SHP77 treated with DMSO at 0.1 percent for 48 hours (cell line): Measurements from ENCODE around the gene DCLK1.

Experiments
- DNase-seq: peaks from one replicate; lab custom pipeline; 2025; lab: John Stamatoyannopoulos, UW

The DCLK1 gene

DNA sequence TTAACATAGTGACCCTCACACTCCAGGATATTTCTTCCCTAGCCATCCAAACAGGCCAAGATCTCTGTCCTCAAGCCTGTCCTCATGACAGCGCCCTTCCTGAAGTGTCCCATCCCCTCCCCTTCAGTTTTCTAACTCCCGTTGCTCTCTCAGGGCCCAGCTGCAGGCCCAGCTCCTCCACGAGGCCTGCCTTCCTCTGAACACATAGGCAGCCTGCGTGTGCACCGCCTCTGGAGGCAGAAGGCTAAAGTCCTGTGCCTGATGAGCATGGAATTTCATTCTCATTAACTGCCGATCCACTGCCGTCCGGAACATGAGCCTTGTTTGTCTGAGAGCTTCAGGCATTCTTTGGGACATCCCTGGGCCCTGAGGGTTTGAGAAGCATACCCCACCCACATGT lies 306.4 kb downstream of the DCLK1 start:
- DNase-seq, result no peak

DNA sequence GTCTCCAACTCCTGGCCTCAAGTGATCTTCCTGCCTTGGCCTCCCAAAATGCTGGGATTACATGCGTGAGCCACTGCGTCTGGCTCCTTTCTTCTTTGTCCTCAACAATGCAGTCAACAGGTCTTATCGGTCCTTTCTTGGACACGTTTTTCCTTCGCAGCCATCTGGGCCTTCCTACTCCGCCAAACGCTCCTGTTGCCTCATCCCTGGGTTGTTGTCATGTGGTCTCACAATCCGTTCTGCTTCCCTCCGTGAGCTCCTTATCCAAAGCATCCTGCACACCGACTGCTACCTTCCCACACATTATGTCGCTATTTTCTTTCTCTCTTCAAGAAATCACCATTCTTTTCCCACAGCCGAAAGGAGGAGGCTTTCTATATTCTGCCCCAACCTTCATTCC lies 306.8 kb downstream of the DCLK1 start:
- no peak for DNase-seq

DNA sequence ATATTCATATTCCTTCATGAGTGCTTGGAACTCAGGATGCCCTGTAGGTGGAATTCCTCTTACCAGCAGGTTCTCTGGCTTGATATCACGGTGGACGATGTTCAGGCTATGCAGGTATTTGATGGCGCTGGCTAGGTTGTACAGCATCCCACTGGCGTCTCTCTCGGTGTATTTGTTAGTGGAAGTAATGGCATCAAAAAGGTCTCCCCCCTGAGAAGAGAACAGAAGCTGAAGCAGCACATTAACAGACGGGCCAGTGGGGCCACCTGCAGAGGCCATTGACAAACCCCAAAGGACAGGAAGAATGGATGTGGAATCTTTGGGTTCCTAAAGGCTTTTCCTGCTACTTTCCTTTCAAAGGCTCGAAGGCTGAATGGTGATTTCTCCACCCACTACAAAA lies 308.5 kb downstream of the DCLK1 start:
- no peak for DNase-seq

DNA sequence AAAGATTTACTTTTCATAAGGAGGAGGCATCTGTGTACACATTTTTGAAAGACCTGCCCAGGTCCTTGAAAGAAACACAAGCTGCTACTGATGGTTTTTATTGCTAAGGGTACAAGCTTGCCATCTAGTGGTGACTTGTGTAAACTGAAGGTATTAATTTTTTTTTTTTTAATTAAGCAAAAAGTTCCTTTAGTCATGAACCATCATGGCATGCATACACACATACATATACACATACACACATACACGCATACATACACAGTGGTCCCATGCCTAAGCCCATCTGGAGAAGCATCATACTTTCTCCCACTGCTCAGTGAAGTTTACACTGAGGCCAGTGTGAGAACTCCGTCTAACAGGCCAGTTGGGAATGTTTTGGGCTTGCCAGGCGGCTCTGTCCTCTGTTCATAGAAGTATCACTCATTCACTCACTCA lies 312.5 kb downstream of the DCLK1 start:
- no peak for DNase-seq

DNA sequence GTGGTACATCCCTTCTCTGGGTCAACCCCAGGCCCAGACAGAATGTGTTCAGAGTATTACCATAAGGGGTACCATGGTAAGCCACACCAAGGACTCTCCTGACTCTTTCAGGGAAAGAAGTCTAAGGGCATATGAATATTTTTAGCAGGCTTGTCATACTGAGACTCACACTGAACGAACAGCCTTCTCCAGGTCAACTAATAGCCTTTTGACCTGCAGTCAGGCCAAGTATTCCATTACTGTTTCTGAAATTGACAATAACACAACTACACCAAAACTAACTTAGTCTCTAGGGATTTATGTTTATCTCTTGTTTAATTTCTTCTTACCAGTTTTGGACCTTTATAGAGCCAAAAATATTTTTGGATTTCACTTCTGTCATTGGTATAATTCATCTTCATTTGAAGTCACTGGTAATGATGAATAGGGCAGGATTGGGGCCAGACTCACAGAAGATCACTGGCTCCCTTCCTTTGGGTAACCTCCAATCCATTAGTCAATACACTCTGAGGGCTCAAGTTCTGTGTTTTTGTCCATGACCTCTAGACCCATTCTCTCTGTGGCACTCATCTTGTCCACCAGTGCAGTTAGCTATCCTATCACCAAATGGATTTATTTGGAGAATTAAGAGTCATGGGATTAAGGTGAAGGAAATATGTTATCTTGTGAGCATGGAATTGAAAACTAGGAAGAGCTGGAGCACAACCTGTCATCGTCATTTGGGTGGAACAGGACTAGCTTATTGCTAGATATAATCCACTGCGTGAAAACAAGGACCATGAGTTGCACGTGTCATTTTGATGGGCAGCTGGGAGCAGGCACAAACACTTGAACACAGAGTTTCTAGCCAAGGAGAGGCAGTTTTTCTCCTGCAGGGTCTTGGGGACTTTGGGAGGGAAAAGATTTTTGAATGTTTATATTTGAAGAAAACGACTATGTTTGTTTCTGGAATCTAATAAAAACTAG lies 313.3 kb downstream of the DCLK1 start:
- no peak for DNase-seq

DNA sequence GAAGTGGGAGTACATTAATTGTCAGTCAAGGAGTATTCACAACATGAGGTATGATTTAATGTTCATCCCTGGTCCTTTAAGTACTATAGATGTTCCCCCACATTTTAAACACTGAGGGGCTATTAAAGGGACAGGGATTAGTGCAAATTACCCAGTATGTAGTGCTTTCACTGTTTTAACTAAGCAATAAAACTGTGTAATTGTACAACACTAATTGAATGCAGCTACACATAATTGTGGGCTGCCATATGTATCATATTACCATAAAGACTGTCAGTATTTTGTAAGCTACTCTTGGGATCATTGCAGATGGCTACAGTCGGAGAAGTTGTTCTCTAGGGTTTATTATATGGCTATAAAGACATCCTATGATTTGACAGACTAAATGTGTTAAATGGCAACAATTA lies 316.6 kb downstream of the DCLK1 start:
- DNase-seq, result no peak

DNA sequence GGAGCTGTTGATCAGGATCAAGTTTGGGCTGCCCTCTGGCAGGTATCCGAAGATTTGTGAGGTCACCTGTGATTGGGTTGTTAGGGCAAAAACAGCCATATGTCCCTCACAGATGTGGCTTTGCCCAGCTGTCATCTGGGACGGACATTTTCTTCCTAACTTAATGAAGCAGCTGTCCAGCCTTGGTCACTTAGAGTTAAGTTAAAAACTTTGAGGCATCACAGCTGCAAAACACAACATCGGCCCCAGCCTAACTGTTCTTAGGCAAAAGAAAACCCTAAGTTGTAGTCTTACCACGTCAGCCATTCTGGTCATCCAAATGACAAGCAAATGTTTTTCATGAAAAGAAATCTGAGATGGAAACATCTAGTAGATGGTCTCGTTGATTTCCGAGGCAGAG lies 318.4 kb downstream of the DCLK1 start:
- DNase-seq, result no peak

DNA sequence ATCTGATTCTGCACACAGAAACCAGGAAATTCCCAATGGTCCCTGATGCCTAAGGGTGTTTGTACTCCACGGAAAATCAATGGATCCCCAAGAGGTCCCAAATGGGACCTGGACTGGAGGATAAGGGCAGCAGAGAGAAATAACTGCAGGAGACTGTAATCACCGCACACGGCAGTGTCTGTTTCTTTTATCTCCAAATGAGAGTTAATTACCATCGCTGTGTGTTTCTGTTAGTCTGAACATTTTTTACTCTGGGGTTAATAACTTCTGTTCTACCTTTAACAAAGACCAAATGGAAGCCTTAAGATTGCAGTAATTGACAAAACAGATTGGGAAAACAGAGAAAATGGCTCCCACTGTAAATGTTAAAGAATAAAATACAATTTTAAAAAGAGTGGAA lies 320.9 kb downstream of the DCLK1 start:
- no peak for DNase-seq

- DNase-seq, result no peak
Measured at GRCh38 chr13:35808846-35809245, 322.3 kb downstream of the DCLK1 start.

GRCh38 chr13:35804901-35805300 lies 326.3 kb downstream of the DCLK1 start:
- no peak for DNase-seq

DNA sequence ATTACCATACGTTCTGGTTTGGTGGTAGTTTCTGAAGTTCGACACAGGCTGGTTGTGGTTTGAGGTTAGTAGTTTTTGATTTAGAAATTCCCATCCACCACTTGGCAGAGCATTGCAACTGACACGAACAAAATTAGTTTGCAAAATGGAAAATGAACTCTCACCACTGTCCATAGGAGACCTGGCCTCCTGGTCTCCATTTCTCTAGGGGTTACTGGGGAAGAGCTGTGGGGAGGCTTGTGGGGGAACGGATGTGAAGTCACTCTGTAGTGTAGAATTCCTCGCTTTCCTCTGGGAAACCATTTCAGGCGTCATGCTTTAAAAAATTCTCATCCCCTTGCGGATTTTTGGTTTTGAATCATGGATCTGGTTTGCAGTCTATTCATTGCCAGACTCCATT lies 333.2 kb downstream of the DCLK1 start:
- no peak for DNase-seq

GRCh38 chr13:35797244-35797643 lies 333.9 kb downstream of the DCLK1 start:
- DNase-seq, result no peak

- no peak for DNase-seq
Measured at GRCh38 chr13:35796623-35797022, 334.6 kb downstream of the DCLK1 start.

DNA sequence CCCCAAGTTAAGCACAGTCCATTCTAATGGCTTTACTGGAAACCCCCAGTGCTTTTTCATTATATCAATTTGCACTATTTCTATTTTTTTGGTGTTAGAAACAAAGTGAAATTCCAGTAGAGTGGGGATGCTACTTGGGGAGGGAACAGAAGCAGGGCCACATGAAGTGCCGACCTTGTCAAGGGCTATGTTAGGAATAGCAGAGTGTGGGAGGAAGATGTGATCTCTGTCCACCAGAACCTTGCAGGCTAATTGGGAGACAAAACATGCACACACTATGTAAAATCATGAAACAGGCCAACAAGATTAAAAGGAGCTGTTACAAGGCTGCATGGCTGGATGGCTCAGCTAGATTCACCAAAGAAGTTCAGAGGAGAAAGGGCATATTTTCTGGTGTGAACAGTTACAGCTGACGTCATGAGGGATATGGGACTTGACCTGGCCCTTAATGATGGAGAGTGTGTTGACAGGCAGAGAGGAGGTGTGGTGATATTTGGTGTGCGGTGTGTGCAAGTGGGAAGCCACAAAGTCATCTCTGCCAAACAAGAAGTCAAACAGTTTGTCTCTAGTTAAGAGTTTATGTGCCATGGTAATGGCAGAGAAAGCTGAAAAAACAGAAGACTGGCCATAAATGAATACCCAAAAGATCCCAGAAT lies 336.3 kb downstream of the DCLK1 start:
- no peak for DNase-seq

GRCh38 chr13:35793823-35794222 lies 337.4 kb downstream of the DCLK1 start:
- DNase-seq, result no peak

DNA sequence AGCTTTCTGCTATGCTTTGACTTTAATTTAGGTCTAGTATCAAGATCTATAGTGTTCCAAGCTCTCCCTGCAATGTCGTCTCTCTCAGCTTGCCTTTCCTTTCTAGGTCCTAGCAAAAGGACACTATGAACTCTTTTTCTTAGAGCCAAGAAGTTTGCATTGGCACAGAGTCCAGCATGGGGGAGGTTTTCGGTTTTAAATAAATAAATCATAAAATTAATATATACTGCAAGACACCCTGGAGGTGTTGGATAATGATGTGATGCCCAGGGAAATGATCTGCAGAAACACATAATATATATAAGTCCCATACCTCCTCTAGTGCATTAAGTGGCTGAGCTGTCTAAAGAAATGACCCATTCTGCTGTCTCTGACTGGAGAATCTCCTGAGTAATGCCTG lies 338.3 kb downstream of the DCLK1 start:
- DNase-seq, result no peak

DNA sequence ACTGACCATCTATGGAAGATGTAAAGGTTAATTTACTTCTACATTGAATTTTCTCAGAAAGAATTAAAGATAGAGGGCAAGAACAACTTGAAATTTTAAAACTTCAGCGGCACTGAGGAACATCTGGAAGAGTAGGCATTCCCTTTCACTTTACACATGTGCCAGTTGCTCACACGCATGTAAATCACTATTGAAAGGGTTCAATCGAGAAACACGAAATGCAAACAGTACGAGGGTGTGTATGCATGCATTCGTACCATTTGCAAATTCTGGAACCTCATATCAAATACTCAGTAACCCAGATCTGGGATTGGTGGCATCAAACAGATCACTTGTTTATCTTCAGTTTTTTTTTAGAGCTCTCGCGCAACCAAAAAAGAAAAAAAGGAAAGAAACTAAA lies 339.2 kb downstream of the DCLK1 start:
- no peak for DNase-seq

DNA sequence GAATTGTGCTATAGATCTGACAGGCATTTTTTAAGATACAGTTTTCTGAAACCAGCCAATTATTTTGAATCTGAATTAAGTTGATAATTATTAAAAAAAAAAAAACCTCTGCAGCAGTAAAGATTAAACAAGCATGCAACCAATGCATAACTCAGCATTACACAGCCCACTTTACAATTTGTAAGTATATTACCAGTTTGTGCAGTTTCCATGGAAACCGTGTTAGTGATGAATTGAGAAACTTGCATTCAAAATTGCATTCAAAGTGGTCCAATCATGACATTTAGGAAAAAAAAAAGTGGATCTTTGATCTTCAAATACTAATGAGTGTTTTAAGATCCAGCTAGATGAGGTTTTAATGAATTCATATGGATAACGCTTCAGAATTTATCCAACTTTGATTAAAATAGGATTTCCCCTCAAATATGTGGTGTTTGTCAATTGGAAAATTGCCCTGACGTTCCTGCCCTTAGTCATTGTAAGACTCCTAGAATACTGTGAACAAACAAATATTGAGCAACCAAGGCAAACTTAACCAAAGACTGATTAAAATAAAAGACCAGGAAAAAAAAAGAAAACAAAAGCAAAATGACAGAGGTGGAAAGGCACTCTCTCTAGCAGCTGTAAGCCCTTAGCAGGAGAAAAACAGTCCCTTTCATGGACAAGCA lies 339.9 kb downstream of the DCLK1 start:
- no peak for DNase-seq

- DNase-seq, result no peak
Measured at GRCh38 chr13:35789335-35790165, 341.6 kb downstream of the DCLK1 start.

GRCh38 chr13:35787937-35788336 lies 343.2 kb downstream of the DCLK1 start:
- no peak for DNase-seq

DNA sequence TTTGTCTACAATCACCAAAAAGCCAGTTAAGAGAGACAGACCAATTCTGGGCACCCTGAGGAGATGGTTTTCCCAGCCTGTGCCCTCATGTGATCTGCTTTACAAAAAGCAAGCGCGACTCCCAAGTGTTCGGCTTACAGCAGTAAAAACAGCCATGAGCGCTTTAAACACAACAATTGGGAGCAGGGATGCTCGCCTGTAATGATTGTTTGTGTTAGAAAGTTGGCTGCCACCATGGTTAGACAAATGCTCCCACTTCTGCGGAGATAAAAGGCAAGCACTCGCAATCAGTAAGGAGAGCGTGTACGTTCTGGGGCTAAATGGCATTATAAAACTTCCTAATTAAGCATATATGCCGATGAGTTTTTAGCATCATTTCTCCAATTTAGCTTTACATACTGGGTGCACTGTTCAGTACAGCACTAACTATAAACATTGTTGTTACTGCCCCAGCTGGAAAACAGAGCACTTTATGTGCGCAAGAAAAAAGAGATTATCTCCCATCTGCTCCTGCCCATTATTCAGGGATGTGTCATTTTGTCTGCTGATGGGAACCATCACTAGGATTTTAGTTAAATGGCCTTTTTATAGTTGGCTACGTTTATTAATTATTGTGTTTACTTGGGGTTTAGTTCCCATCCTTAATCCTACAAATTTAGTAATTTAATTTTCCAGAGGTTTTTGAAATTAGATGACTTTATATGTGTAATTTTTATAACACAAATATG lies 345.4 kb downstream of the DCLK1 start:
- no peak for DNase-seq
